IMR-90 (cell line): ENCODE measurements around the gene SETD3. TPM values are rescaled to one million over a fixed set of nuclear protein-coding genes. Genes with fewer than 3 reads are reported as not detected.

Source experiments
- ATAC-seq: fragments of 200-7000 bp; cut with Tn5 transposase; 2 replicates; pipeline ENCODE4 v1.9.1; 2020; ENCODE audit warnings: low read depth, mild to moderate bottlenecking, moderate library complexity
- BruUV-seq: library from RNA; stranded (reverse); fragments of 400-500 nt; replicated peaks from 2 replicates; lab custom pipeline; 2021; lab: Mats Ljungman, UMichigan
- CTCF ChIA-PET: fragments of 300-600 bp; formaldehyde crosslinking; extraction: SDS; loops from one replicate; lab custom pipeline; 2021; ENCODE audit warnings: antibody characterized with exemption; lab: Yijun Ruan, JAX
- POLR2A ChIA-PET: fragments of 300-600 bp; sonication (Branson Sonifier 250); formaldehyde crosslinking; loops from one replicate; lab custom pipeline; 2022; ENCODE audit warnings: antibody characterized with exemption; ENCODE audit not compliant: unreplicated experiment; lab: Charles Lee
- DNase-seq: peaks from one replicate; pipeline ENCODE4 v3.0.0; 2013
- H2AFZ ChIP-seq: replicated peaks from 2 replicates; pipeline ENCODE3; 2013; ENCODE audit warnings: low read length, mild to moderate bottlenecking; ENCODE audit not compliant: poor library complexity
- H2AK5ac ChIP-seq: 2 replicates; pipeline ENCODE4 v1.6.1; 2013; ENCODE audit warnings: low read depth, low read length, inconsistent platforms
- H2AK9ac ChIP-seq: replicated peaks from 2 replicates; pipeline ENCODE3; 2013; ENCODE audit warnings: mild to moderate bottlenecking, low read depth, low read length, moderate library complexity; ENCODE audit not compliant: poor library complexity
- H2BK120ac ChIP-seq: 2 replicates; pipeline ENCODE4 v1.6.1; 2013; ENCODE audit warnings: low read depth, low read length, inconsistent platforms
- H2BK15ac ChIP-seq: 3 replicates; pipeline ENCODE4 v1.6.1; 2013; ENCODE audit warnings: low read depth, low read length, inconsistent platforms
- H2BK20ac ChIP-seq: 2 replicates; pipeline ENCODE4 v1.6.1; 2013; ENCODE audit warnings: low read depth, mild to moderate bottlenecking, inconsistent platforms, low read length, moderate library complexity
- H2BK5ac ChIP-seq: 2 replicates; pipeline ENCODE4 v1.6.1; 2013; ENCODE audit warnings: mild to moderate bottlenecking, low read depth, low read length, inconsistent platforms; ENCODE audit not compliant: poor library complexity, severe bottlenecking
- H3K14ac ChIP-seq: replicated peaks from 2 replicates; pipeline ENCODE4 v1.6.1; 2013; ENCODE audit warnings: low read depth, low read length, inconsistent platforms
- H3K18ac ChIP-seq: 2 replicates; pipeline ENCODE4 v1.6.1; 2013; ENCODE audit warnings: low read depth, low read length, control low read depth
- H3K23ac ChIP-seq: 2 replicates; pipeline ENCODE4 v1.6.1; 2013; ENCODE audit warnings: low read depth, low read length, inconsistent platforms
- H3K27ac ChIP-seq: 2 replicates; pipeline ENCODE4 v1.5.1; 2013; ENCODE audit warnings: mild to moderate bottlenecking, control low read depth, low read length; ENCODE audit not compliant: insufficient read depth
- H3K27me3 ChIP-seq: 2 replicates; pipeline ENCODE4 v1.6.1; 2013; ENCODE audit warnings: low read length; ENCODE audit not compliant: control insufficient read depth, insufficient read depth
- H3K36me3 ChIP-seq: 2 replicates; pipeline ENCODE4 v1.6.1; 2013; ENCODE audit warnings: low read length, mixed read lengths; ENCODE audit not compliant: control insufficient read depth, insufficient read depth
- H3K4ac ChIP-seq: 2 replicates; pipeline ENCODE4 v1.6.1; 2013; ENCODE audit warnings: low read depth, low read length, inconsistent platforms
- H3K4me1 ChIP-seq: 2 replicates; pipeline ENCODE4 v1.6.1; 2013; ENCODE audit warnings: low read length, mixed read lengths; ENCODE audit not compliant: control insufficient read depth, insufficient read depth
- H3K4me2 ChIP-seq: 2 replicates; pipeline ENCODE4 v1.6.1; 2013; ENCODE audit warnings: low read depth, mild to moderate bottlenecking, control low read depth, low read length, moderate library complexity
- H3K4me3 ChIP-seq: 2 replicates; pipeline ENCODE4 v1.5.1; 2013; ENCODE audit warnings: low read depth, mild to moderate bottlenecking, control low read depth, low read length, moderate library complexity; ENCODE audit not compliant: insufficient read depth
- H3K56ac ChIP-seq: 2 replicates; pipeline ENCODE4 v1.6.1; 2013; ENCODE audit warnings: low read length, inconsistent platforms; ENCODE audit not compliant: insufficient read depth; ENCODE audit errors: extremely low read depth
- H3K79me1 ChIP-seq, 2 experiments: 2 replicates each; pipeline ENCODE4 v1.6.1; 2013; ENCODE audit warnings: low read length in 2 of 2, inconsistent platforms in 1 of 2, low read depth in 1 of 2
- H3K9ac ChIP-seq: 2 replicates; pipeline ENCODE4 v1.6.1; 2013; ENCODE audit warnings: low read depth, low read length, control low read depth
- H3K9me1 ChIP-seq: 2 replicates; pipeline ENCODE4 v1.6.1; 2013; ENCODE audit warnings: low read length, inconsistent platforms; ENCODE audit not compliant: insufficient read depth
- H3K9me3 ChIP-seq: 2 replicates; pipeline ENCODE4 v1.6.1; 2013; ENCODE audit warnings: low read length; ENCODE audit not compliant: control insufficient read depth, insufficient read depth
- H4K20me1 ChIP-seq: 2 replicates; pipeline ENCODE4 v1.6.1; 2013; ENCODE audit warnings: low read length, inconsistent platforms; ENCODE audit not compliant: insufficient read depth
- H4K5ac ChIP-seq: 2 replicates; pipeline ENCODE4 v1.6.1; 2013; ENCODE audit warnings: mild to moderate bottlenecking, low read depth, low read length, control low read depth
- H4K8ac ChIP-seq, 2 experiments: 2 replicates each; pipeline ENCODE4 v1.6.1; 2013; ENCODE audit warnings: low read depth in 2 of 2, low read length in 2 of 2, control low read depth in 1 of 2, inconsistent platforms in 1 of 2
- H4K91ac ChIP-seq: 2 replicates; pipeline ENCODE4 v1.6.1; 2013; ENCODE audit warnings: low read depth, low read length, inconsistent platforms; ENCODE audit not compliant: insufficient read depth
- CEBPB ChIP-seq: IDR thresholded peaks from 2 replicates; pipeline ENCODE4 v1.6.1; 2012; ENCODE audit warnings: low read depth, low read length, improper control_type of control experiment
- POLR2A ChIP-seq: IDR thresholded peaks from 2 replicates; pipeline ENCODE4 v1.6.1; 2012; ENCODE audit warnings: mild to moderate bottlenecking, low read depth, low read length
- WGBS, 2 experiments: methylation state at CpG; one replicate each; pipeline versions ENCODE4 v1.1.5 to v1.1.7; 2013; ENCODE audit warnings: missing lambda C conversion rate in 2 of 2; ENCODE audit not compliant: insufficient read length in 1 of 2; ENCODE audit errors: extremely low coverage in 2 of 2; 5-methylcytosine and 5-hydroxymethylcytosine counted together
- dilution Hi-C: fragments of 300-500 bp; cut with HindIII; formaldehyde crosslinking; loops from one replicate; pipeline ENCODE4 v1.14.3; 2018; ENCODE audit warnings: low sequenced_read_pairs; ENCODE audit not compliant: unreplicated experiment
- in situ Hi-C: fragments of 300-500 bp; cut with MboI; formaldehyde crosslinking; loops from 3 replicates; pipeline ENCODE4 v1.14.3; 2019; ENCODE audit warnings: low sequenced_read_pairs, inconsistent platforms, mixed read lengths
- intact Hi-C: fragments of 100-400 bp; cut with micrococcal nuclease; formaldehyde crosslinking; loops from 2 replicates; pipeline ENCODE4 v1.10.0; 2022
- polyA plus RNA-seq, 3 experiments: library from polyadenylated mRNA; depleted of rRNA; stranded (reverse); fragments of >200 nt; gene quantifications; 2 replicates each; pipeline ENCODE4 v1.2.3, GENCODE V29; 2012; ENCODE audit warnings: low replicate concordance in 1 of 3
- total RNA-seq: library from RNA; depleted of rRNA; stranded (reverse); fragments of >200 nt; gene quantifications from 2 replicates; pipeline ENCODE4 v1.2.3, GENCODE V29; 2012

Gene SETD3
- total and polyA plus RNA-seq, 2 of the 4 experiments (the other 2 are of a cell fraction): 18.8 to 31.9 TPM

GRCh38 chr14:99426813-99427346 is 53.8 kb downstream of the SETD3 start:
- peaks cover 3 to 19% of the 10 kb centered on the region in 2 experiments; a peak in 3 of 4 replicates for H3K79me1 ChIP-seq
- no peaks in the 10 kb centered on the region; the same call in 1 of the 2 replicates for H3K9me1 ChIP-seq
- in situ Hi-C loops (no loop called here), intact Hi-C loops (no loop called here), dilution Hi-C loops (no loop called here)
- no peak overlapping the region for H4K5ac ChIP-seq
- H3K36me3 ChIP-seq: peaks cover 6% of the 10 kb centered on the region
- peaks cover 5% of the 10 kb centered on the region; the same call in 1 of the 2 replicates for H3K9me3 ChIP-seq
- no peak overlapping the region for H4K91ac ChIP-seq
- BruUV-seq: no TSS peak
- no peak overlapping the region for H3K4me2 ChIP-seq
- no peak overlapping the region for H3K23ac ChIP-seq
- no peak overlapping the region for H2BK120ac ChIP-seq
- no peaks in the 10 kb centered on the region; the same call in 1 of the 2 replicates for H4K20me1 ChIP-seq
- no peak overlapping the region for H4K8ac ChIP-seq
- H3K4me3 ChIP-seq: no peak overlapping the region
- no peak overlapping the region for H2AFZ ChIP-seq
- ChIA-PET CTCF (interaction anchor here (2.7 kb wide), 1 partner anchor 11 kb away, joined by 11 read pairs; no protein-coding TSS in a partner anchor), POLR2A (no interaction called here)
- no peak overlapping the region for H2AK9ac ChIP-seq
- H3K27ac ChIP-seq: no peak overlapping the region
- no peak overlapping the region for H3K9ac ChIP-seq
- no peak overlapping the region for H2AK5ac ChIP-seq
- H3K18ac ChIP-seq: no peak overlapping the region
- H3K27me3 ChIP-seq: no peaks in the 10 kb centered on the region
- H2BK5ac ChIP-seq: no peak overlapping the region
- no peak overlapping the region for H2BK15ac ChIP-seq
- 87% methylated on average over 5 of the region's 12 CpGs; no CpG with 5 or more reads in 1 of the 2 experiments for WGBS, 2 experiments
- no peak overlapping the region for H3K56ac ChIP-seq
- H3K4ac ChIP-seq: no peak overlapping the region
- H3K14ac ChIP-seq: no peak overlapping the region
- H3K4me1 ChIP-seq: peaks cover 3% of the 10 kb centered on the region
- ATAC-seq (no peak), DNase-seq (no peak)
- H2BK20ac ChIP-seq: no peak overlapping the region
- no peak for TF ChIP-seq POLR2A
- peak; percentile 53 for TF ChIP-seq CEBPB
